Measurements from ENCODE around the gene MRPL14.

The MRPL14 gene

GRCh38 chr6:44110966-44111365 is 16.3 kb downstream of the MRPL14 start:
- 94% methylated on average over 3 of the region's 3 CpGs for WGBS, 2 experiments
- no peaks in the 10 kb centered on the region for H3K9me3 ChIP-seq (ENCODE audit: control insufficient read depth, low read length)
- no peak overlapping the region for H3K27ac ChIP-seq (ENCODE audit: insufficient read depth, low read depth, low read length, poor library complexity, severe bottlenecking)
- H3K27me3 ChIP-seq (ENCODE audit: control insufficient read depth, insufficient read depth, low read length, poor library complexity, severe bottlenecking): no peaks in the 10 kb centered on the region
- H3K4me3 ChIP-seq (ENCODE audit: insufficient read depth, low read depth, low read length): no peak overlapping the region
- H3K4me1 ChIP-seq (ENCODE audit: control insufficient read depth, insufficient read depth, low read length): no peaks in the 10 kb centered on the region
- peaks cover 42% of the 10 kb centered on the region for H3K36me3 ChIP-seq (ENCODE audit: control insufficient read depth, insufficient read depth, low read length)

- WGBS, 2 experiments: 92 to 96% methylated on average over 6 of the region's 6 CpGs
- no peak overlapping the region for H3K4me3 ChIP-seq (ENCODE audit: insufficient read depth, low read depth, low read length)
- no peak overlapping the region for H3K27ac ChIP-seq (ENCODE audit: insufficient read depth, low read depth, low read length, poor library complexity, severe bottlenecking)
- H3K27me3 ChIP-seq (ENCODE audit: control insufficient read depth, insufficient read depth, low read length, poor library complexity, severe bottlenecking): no peaks in the 10 kb centered on the region
- H3K9me3 ChIP-seq (ENCODE audit: control insufficient read depth, low read length): no peaks in the 10 kb centered on the region
- no peaks in the 10 kb centered on the region for H3K4me1 ChIP-seq (ENCODE audit: control insufficient read depth, insufficient read depth, low read length)
- H3K36me3 ChIP-seq (ENCODE audit: control insufficient read depth, insufficient read depth, low read length): peaks cover 42% of the 10 kb centered on the region
These were observed 17.1 kb downstream of the MRPL14 start for GRCh38 chr6:44110005-44110676.

DNA sequence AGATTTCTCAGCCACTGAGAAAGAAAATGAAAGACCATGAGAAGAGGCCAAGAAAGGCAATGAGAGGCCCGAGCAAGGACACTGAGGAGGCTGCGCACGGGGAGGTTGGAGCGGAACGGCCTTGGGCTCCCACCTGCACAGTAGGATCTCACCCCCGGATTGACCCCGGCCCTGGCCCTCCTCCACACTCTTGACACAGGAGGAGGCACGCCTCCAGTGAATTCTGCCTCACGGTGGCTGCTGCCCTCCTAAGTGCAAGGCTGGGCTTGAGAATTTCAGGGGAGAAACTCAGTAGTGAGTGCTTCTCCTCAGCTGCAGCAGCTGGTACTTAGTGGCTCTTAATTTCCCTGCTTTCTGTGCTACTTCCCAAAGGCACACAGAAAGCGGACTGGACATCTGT is 18.0 kb downstream of the MRPL14 start:
- peaks cover 39% of the 10 kb centered on the region for H3K36me3 ChIP-seq (ENCODE audit: control insufficient read depth, insufficient read depth, low read length)
- H3K27me3 ChIP-seq (ENCODE audit: control insufficient read depth, insufficient read depth, low read length, poor library complexity, severe bottlenecking): no peaks in the 10 kb centered on the region
- 87 to 90% methylated on average over 10 of the region's 10 CpGs for WGBS, 2 experiments

GRCh38 chr6:44108471-44108870 is 18.8 kb downstream of the MRPL14 start:
- no peak overlapping the region for H3K4me3 ChIP-seq (ENCODE audit: insufficient read depth, low read depth, low read length)
- WGBS, 2 experiments: 92 to 100% methylated on average over 1 of the region's 1 CpG
- H3K27ac ChIP-seq (ENCODE audit: insufficient read depth, low read depth, low read length, poor library complexity, severe bottlenecking): no peak overlapping the region
- H3K27me3 ChIP-seq (ENCODE audit: control insufficient read depth, insufficient read depth, low read length, poor library complexity, severe bottlenecking): no peaks in the 10 kb centered on the region
- peaks cover under 1% of the 10 kb centered on the region for H3K4me1 ChIP-seq (ENCODE audit: control insufficient read depth, insufficient read depth, low read length)
- H3K9me3 ChIP-seq (ENCODE audit: control insufficient read depth, low read length): no peaks in the 10 kb centered on the region
- H3K36me3 ChIP-seq (ENCODE audit: control insufficient read depth, insufficient read depth, low read length): peaks cover 38% of the 10 kb centered on the region

More for the DNA sequence above, 18.0 kb downstream of the MRPL14 start:
- no peak overlapping the region for H3K27ac ChIP-seq (ENCODE audit: insufficient read depth, low read depth, low read length, poor library complexity, severe bottlenecking)
- H3K4me1 ChIP-seq (ENCODE audit: control insufficient read depth, insufficient read depth, low read length): no peaks in the 10 kb centered on the region
- no peaks in the 10 kb centered on the region for H3K9me3 ChIP-seq (ENCODE audit: control insufficient read depth, low read length)
- H3K4me3 ChIP-seq (ENCODE audit: insufficient read depth, low read depth, low read length): no peak overlapping the region

DNA sequence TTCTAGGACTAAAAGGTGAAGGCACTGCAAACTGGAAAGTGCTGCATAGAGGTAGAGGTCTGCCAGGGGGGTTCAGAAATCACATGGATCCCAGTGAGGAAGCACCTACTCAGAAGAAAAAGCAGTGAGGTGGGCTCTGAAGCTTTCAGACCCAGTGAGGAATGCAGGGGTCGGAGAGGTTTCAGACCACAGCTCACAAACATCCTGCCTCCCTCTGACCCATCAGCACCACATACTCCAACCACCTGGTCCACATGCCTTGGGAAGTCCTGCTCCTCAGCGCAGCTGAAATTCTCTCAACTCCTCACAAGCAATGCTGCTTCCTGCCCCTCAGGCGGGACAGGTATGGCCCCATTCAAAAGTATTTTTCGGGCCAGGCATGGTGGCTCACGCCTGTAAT is 20.2 kb downstream of the MRPL14 start:
- H3K27me3 ChIP-seq (ENCODE audit: control insufficient read depth, insufficient read depth, low read length, poor library complexity, severe bottlenecking): no peaks in the 10 kb centered on the region
- peaks cover 26% of the 10 kb centered on the region for H3K36me3 ChIP-seq (ENCODE audit: control insufficient read depth, insufficient read depth, low read length)
- peaks cover 10% of the 10 kb centered on the region for H3K4me1 ChIP-seq (ENCODE audit: control insufficient read depth, insufficient read depth, low read length)
- 94 to 95% methylated on average over 5 of the region's 5 CpGs for WGBS, 2 experiments
- H3K27ac ChIP-seq (ENCODE audit: insufficient read depth, low read depth, low read length, poor library complexity, severe bottlenecking): no peak overlapping the region
- no peaks in the 10 kb centered on the region for H3K9me3 ChIP-seq (ENCODE audit: control insufficient read depth, low read length)
- H3K4me3 ChIP-seq (ENCODE audit: insufficient read depth, low read depth, low read length): no peak overlapping the region

DNA sequence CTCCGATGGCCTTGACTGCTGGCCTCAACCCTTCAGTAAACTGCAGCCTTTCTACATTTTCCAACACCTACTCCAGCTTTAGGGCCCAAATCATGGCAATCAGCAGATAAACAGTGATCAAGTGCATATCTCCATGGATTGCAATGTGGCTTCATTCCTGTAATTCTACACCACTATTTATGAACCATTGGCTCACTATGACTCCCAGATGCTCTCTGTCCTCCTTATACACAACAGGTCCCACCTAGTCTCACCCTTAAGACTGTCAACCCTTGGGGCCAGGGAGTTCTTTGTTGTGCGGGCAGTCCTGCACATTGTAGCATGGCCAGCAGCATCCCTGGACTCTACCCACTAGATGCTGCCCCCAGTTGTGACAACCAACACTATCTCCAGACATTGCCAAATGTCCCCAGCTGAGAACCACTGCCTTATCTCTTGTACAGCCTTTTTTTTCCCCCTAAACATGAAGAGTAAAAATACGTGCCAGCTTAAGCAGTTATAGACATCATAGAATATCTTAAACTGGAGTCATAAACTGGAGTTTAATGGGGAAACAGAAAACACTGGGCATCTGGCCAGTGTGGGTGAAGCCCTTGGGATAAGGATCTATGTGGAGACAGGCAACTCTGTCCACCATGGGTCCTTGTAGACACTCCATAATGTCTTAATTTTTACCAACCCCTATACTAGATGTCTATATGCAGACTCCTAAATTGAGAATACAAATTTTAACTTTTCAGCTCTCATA is 21.1 kb downstream of the MRPL14 start:
- peaks cover 10% of the 10 kb centered on the region for H3K4me1 ChIP-seq (ENCODE audit: control insufficient read depth, insufficient read depth, low read length)
- H3K27ac ChIP-seq (ENCODE audit: insufficient read depth, low read depth, low read length, poor library complexity, severe bottlenecking): no peak overlapping the region
- no peaks in the 10 kb centered on the region for H3K9me3 ChIP-seq (ENCODE audit: control insufficient read depth, low read length)
- peaks cover 17% of the 10 kb centered on the region for H3K36me3 ChIP-seq (ENCODE audit: control insufficient read depth, insufficient read depth, low read length)
- no peaks in the 10 kb centered on the region for H3K27me3 ChIP-seq (ENCODE audit: control insufficient read depth, insufficient read depth, low read length, poor library complexity, severe bottlenecking)
- WGBS, 2 experiments: 96% methylated on average over 3 of the region's 3 CpGs
- H3K4me3 ChIP-seq (ENCODE audit: insufficient read depth, low read depth, low read length): no peak overlapping the region

- no peaks in the 10 kb centered on the region for H3K27me3 ChIP-seq (ENCODE audit: control insufficient read depth, insufficient read depth, low read length, poor library complexity, severe bottlenecking)
- peaks cover 10% of the 10 kb centered on the region for H3K4me1 ChIP-seq (ENCODE audit: control insufficient read depth, insufficient read depth, low read length)
- H3K4me3 ChIP-seq (ENCODE audit: insufficient read depth, low read depth, low read length): no peak overlapping the region
- WGBS, 2 experiments: 94 to 96% methylated on average over 7 of the region's 7 CpGs
- no peaks in the 10 kb centered on the region for H3K9me3 ChIP-seq (ENCODE audit: control insufficient read depth, low read length)
- H3K27ac ChIP-seq (ENCODE audit: insufficient read depth, low read depth, low read length, poor library complexity, severe bottlenecking): no peak overlapping the region
- peaks cover 16% of the 10 kb centered on the region for H3K36me3 ChIP-seq (ENCODE audit: control insufficient read depth, insufficient read depth, low read length)
These were observed 22.1 kb downstream of the MRPL14 start for GRCh38 chr6:44105146-44105545.

DNA sequence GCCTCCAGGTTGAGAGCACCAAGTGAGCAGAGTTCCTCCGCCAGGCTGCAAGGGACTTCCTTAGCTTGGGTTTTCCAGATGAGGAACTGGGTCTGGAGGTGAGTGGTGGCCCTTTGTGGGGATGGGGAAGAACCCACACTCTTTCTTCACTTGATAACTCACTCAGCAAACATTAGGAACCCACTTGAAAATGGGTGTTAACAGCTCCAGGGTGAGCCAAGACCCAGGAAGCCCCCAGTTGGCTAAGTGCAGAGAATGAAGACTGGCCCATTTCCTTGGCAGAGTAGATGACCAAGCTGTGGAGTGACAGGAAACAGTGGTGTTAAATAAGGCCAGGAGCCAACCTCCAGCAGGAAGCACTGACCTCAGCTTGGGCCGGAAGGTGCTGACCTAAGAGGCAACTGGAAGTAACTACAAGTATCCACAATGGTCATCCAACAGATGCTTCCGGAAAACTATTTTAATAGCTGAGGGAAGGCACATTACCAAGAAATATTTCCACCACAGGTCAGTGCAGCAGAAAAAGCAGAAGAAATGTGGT is 22.7 kb downstream of the MRPL14 start:
- H3K27ac ChIP-seq (ENCODE audit: insufficient read depth, low read depth, low read length, poor library complexity, severe bottlenecking): no peak overlapping the region

GRCh38 chr6:44102527-44102926 is 24.7 kb downstream of the MRPL14 start:
- no peak overlapping the region for H3K4me3 ChIP-seq (ENCODE audit: insufficient read depth, low read depth, low read length)
- H3K36me3 ChIP-seq (ENCODE audit: control insufficient read depth, insufficient read depth, low read length): peaks cover 7% of the 10 kb centered on the region
- no peak overlapping the region for H3K27ac ChIP-seq (ENCODE audit: insufficient read depth, low read depth, low read length, poor library complexity, severe bottlenecking)
- no peaks in the 10 kb centered on the region for H3K27me3 ChIP-seq (ENCODE audit: control insufficient read depth, insufficient read depth, low read length, poor library complexity, severe bottlenecking)
- H3K4me1 ChIP-seq (ENCODE audit: control insufficient read depth, insufficient read depth, low read length): peaks cover 10% of the 10 kb centered on the region
- no peaks in the 10 kb centered on the region for H3K9me3 ChIP-seq (ENCODE audit: control insufficient read depth, low read length)
- 61 to 67% methylated on average over 2 of the region's 2 CpGs for WGBS, 2 experiments

More for the DNA sequence above, 22.7 kb downstream of the MRPL14 start:
- Histone ChIP-seq H3K27me3 (ENCODE audit: control insufficient read depth, insufficient read depth, low read length, poor library complexity, severe bottlenecking) (no peaks in the 10 kb centered on the region), H3K36me3 (ENCODE audit: control insufficient read depth, insufficient read depth, low read length) (peaks cover 16% of the 10 kb centered on the region), H3K4me1 (ENCODE audit: control insufficient read depth, insufficient read depth, low read length) (peaks cover 10% of the 10 kb centered on the region), H3K4me3 (ENCODE audit: insufficient read depth, low read depth, low read length) (no peak overlapping the region), H3K9me3 (ENCODE audit: control insufficient read depth, low read length) (no peaks in the 10 kb centered on the region)
- 98 to 100% methylated on average over 3 of the region's 3 CpGs for WGBS, 2 experiments

DNA sequence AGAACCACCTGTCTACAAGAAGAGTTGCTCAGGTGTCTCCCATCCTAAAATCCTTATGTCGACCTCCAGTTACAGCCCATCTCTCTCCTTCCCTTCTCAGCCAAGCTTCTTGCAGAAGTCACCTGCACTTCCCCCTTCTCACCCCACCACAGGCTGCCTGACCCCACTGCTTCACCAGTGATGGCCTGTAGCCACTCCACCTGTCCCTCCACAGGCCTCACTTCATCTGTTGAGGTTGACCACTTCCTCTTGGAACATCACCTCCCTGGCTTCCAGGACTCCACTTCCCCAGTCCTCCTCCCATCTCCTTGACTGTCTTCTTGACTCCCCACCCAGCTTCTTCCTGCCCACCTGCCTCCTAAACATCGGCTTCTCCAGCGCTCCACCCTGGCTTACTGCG is 25.4 kb downstream of the MRPL14 start:
- H3K4me3 ChIP-seq (ENCODE audit: insufficient read depth, low read depth, low read length): no peak overlapping the region
- 90 to 98% methylated on average over 4 of the region's 4 CpGs for WGBS, 2 experiments
- H3K27me3 ChIP-seq (ENCODE audit: control insufficient read depth, insufficient read depth, low read length, poor library complexity, severe bottlenecking): no peaks in the 10 kb centered on the region
- peaks cover 7% of the 10 kb centered on the region for H3K36me3 ChIP-seq (ENCODE audit: control insufficient read depth, insufficient read depth, low read length)
- peaks cover 10% of the 10 kb centered on the region for H3K4me1 ChIP-seq (ENCODE audit: control insufficient read depth, insufficient read depth, low read length)
- no peak overlapping the region for H3K27ac ChIP-seq (ENCODE audit: insufficient read depth, low read depth, low read length, poor library complexity, severe bottlenecking)
- H3K9me3 ChIP-seq (ENCODE audit: control insufficient read depth, low read length): no peaks in the 10 kb centered on the region
